Esophagus squamous epithelium (tissue), 5 donors: Measurements from ENCODE around the gene GMPS. TPM values are rescaled to one million over a fixed set of nuclear protein-coding genes. Genes with fewer than 3 reads are reported as not detected.

Experiments
- DNase-seq: peaks from one replicate; lab custom pipeline; 2025; lab: John Stamatoyannopoulos, UW
- H3K27ac ChIP-seq, 4 donors: fragments of 200-600 bp; sonication (generic); one replicate each; pipeline ENCODE4 v1.5.1; 2016 to 2019; ENCODE audit warnings: mild to moderate bottlenecking in 1 of 4
- H3K27me3 ChIP-seq, 4 donors: fragments of 200-600 bp; sonication (generic); 1 replicate in 3 of 4; 2 replicates in 1 of 4; pipeline versions ENCODE4 v1.5.1 to v1.6.0; 2017 to 2021; ENCODE audit warnings: antibody characterized with exemption in 1 of 4
- H3K36me3 ChIP-seq, 3 donors: fragments of 200-600 bp; sonication (generic); one replicate each; pipeline ENCODE4 v1.5.1; 2016 to 2019
- H3K4me1 ChIP-seq, 3 donors: fragments of 200-600 bp; sonication (generic); one replicate each; pipeline ENCODE4 v1.5.1; 2017 to 2019
- H3K4me3 ChIP-seq, 4 donors: fragments of 200-600 bp; sonication (generic); 1 replicate in 3 of 4; 2 replicates in 1 of 4; pipeline ENCODE4 v1.5.1; 2016 to 2019; ENCODE audit warnings: mild to moderate bottlenecking in 2 of 4, moderate library complexity in 1 of 4
- H3K9me3 ChIP-seq, 3 donors: fragments of 200-600 bp; sonication (generic); one replicate each; pipeline ENCODE4 v1.5.1; 2016 to 2019
- POLR2A ChIP-seq, 4 donors: fragments of 450-650 bp; IDR thresholded peaks; one replicate each; pipeline ENCODE4 v1.6.1; 2017; ENCODE audit warnings: antibody characterized with exemption in 4 of 4, mild to moderate bottlenecking in 4 of 4, moderate library complexity in 3 of 4
- WGBS, 2 donors: methylation state at CpG; one replicate each; pipeline ENCODE4 v1.1.5; 2018; 5-methylcytosine and 5-hydroxymethylcytosine counted together
- intact Hi-C: fragments of 100-400 bp; cut with DNase I; formaldehyde crosslinking; loops from one replicate; pipeline ENCODE4 v1.15.0; 2022
- total RNA-seq, 4 donors: library from RNA; depleted of rRNA; stranded (reverse); fragments of >200 nt; gene quantifications; one replicate each; pipeline ENCODE4 v1.1.0, GENCODE V29; 2016
- TF ChIP-seq, protein P1 (sequence below), 6 experiments: fragments of 450-650 bp in 4 of 6; fragments of 200-600 bp in 2 of 6; sonication (generic) in 2 of 6; IDR thresholded peaks; one replicate each; pipeline ENCODE4 v1.5.1; 2016 to 2019; ENCODE audit warnings: antibody characterized with exemption in 6 of 6, mild to moderate bottlenecking in 4 of 6, moderate library complexity in 4 of 6
- donor health status: DM: yes; HTN: yes; CAD: no.

GMPS gene
- total RNA-seq, 4 donors from 2014 or later: 14.3 to 47.9 (median 36.8) TPM

DNA sequence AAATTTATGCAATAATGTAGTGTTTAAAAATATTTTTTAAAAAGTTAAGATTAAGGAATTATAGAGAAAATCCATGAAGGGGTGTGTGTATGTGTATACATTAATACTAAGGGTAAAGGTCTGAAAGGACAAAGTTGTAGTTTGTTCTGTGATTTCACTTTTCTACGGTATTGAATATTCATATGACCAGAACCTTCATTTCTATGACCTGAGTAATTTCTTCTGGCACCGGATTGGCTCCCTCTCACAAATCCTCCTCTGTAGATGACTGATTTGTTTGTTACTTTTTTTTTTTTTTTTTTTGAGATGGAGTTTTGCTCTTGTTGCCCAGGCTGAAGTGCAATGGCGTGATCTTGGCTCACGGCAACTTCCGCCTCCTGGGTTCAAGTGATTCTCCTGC lies 20.9 kb downstream of the GMPS start:
- intact Hi-C loops: no loop called here
- Histone ChIP-seq H3K27me3 (no peaks in the 10 kb centered on the region), H3K9me3 (no peaks in the 10 kb centered on the region), H3K4me3 (no peak overlapping the region), H3K4me1 (peaks cover 0 to 25% (median 5%) of the 10 kb centered on the region in 3 donors), H3K36me3 (peaks cover 0 to 29% (median 0%) of the 10 kb centered on the region in 3 donors), H3K27ac (no peak overlapping the region)
- TF ChIP-seq, protein P1, sequence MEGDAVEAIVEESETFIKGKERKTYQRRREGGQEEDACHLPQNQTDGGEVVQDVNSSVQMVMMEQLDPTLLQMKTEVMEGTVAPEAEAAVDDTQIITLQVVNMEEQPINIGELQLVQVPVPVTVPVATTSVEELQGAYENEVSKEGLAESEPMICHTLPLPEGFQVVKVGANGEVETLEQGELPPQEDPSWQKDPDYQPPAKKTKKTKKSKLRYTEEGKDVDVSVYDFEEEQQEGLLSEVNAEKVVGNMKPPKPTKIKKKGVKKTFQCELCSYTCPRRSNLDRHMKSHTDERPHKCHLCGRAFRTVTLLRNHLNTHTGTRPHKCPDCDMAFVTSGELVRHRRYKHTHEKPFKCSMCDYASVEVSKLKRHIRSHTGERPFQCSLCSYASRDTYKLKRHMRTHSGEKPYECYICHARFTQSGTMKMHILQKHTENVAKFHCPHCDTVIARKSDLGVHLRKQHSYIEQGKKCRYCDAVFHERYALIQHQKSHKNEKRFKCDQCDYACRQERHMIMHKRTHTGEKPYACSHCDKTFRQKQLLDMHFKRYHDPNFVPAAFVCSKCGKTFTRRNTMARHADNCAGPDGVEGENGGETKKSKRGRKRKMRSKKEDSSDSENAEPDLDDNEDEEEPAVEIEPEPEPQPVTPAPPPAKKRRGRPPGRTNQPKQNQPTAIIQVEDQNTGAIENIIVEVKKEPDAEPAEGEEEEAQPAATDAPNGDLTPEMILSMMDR (IDR thresholded peaks at IDR 0.05): no peak
- no peak for TF ChIP-seq POLR2A (IDR thresholded peaks at IDR 0.05)
- no peak for DNase-seq
- WGBS, 2 donors: 91 to 95% methylated on average over 5 of the region's 5 CpGs

DNA sequence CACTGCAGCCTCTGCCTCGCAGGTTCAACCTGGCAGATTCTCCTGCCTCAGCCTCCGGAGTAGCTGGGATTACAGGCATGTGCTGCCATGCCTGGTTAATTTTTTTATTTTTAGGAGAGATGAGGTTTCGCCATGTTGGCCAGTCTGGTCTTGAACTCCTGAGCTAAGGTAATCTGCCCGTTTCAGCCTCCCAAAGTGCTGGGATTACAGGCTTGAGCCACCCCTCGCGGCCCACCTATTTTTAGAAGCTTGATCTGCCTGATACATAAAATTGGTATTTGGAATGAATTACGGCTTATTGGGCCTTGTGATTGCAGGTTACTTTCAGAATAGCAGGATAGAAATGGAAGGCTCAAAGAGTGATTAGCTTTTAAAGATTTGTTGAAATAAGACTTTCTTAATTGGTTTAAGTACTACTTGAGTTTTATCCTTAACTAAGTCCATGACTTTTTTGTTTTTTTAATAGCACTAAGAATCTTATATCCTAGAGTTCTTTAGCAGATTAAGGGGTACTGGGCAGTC lies 25.0 kb downstream of the GMPS start:
- TF ChIP-seq POLR2A (IDR thresholded peaks at IDR 0.05): no peak
- TF ChIP-seq, protein P1 (IDR thresholded peaks at IDR 0.05): no peak
- peaks cover 0 to 71% (median 0%) of the 10 kb centered on the region in 3 donors for H3K36me3 ChIP-seq
- 83 to 89% methylated on average over 4 to 5 of the region's 7 CpGs for WGBS, 2 donors
- H3K27ac ChIP-seq: no peak overlapping the region
- no peaks in the 10 kb centered on the region for H3K9me3 ChIP-seq
- intact Hi-C loops: no loop called here
- peaks cover 0 to 7% (median 0%) of the 10 kb centered on the region in 3 donors for H3K4me1 ChIP-seq
- no peak overlapping the region for H3K4me3 ChIP-seq
- no peaks in the 10 kb centered on the region for H3K27me3 ChIP-seq
- DNase-seq: no peak

- intact Hi-C loops: no loop called here
- 90 to 100% methylated on average over 1 of the region's 1 CpG for WGBS, 2 donors
- no peaks in the 10 kb centered on the region for H3K9me3 ChIP-seq
- peaks cover 0 to 79% (median 0%) of the 10 kb centered on the region in 3 donors for H3K36me3 ChIP-seq
- no peaks in the 10 kb centered on the region for H3K4me1 ChIP-seq
- no peak overlapping the region for H3K4me3 ChIP-seq
- H3K27ac ChIP-seq: no peak overlapping the region
- DNase-seq: no peak
- H3K27me3 ChIP-seq: no peaks in the 10 kb centered on the region
- TF ChIP-seq, protein P1 (IDR thresholded peaks at IDR 0.05): no peak
- no peak for TF ChIP-seq POLR2A (IDR thresholded peaks at IDR 0.05)
Observed at GRCh38 chr3:155906900-155907299, 36.5 kb downstream of the GMPS start.

- Histone ChIP-seq H3K36me3 (peaks cover 0 to 82% (median 0%) of the 10 kb centered on the region in 3 donors), H3K27me3 (no peaks in the 10 kb centered on the region), H3K27ac (no peak overlapping the region), H3K4me1 (no peaks in the 10 kb centered on the region), H3K9me3 (no peaks in the 10 kb centered on the region), H3K4me3 (no peak overlapping the region)
- TF ChIP-seq, protein P1 (IDR thresholded peaks at IDR 0.05): no peak
- TF ChIP-seq POLR2A (IDR thresholded peaks at IDR 0.05): no peak
- DNase-seq: no peak
- intact Hi-C loops: no loop called here
- WGBS, 2 donors: 68 to 86% methylated on average over 4 of the region's 4 CpGs
Observed at GRCh38 chr3:155908086-155908485, 37.6 kb downstream of the GMPS start.

DNA sequence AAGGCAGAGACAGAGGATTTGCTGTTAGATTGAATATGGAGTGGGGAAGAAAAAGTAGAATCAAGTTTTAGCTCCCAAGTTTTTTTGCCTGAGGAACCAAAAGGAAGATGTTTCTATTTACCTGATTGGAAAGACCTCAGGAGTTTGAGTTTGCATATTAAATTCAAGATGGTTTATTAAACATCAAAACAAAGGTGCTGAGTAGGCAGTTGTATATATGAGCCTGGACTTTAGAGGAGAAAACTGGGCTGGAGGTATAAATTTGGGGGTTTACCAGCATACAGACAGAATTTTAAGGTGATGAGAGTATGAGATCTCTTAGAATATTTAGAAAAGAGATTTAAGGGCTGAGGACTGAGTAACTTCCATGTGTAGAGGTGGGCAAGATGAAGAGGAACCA lies 38.2 kb downstream of the GMPS start:
- intact Hi-C loops: no loop called here
- H3K27me3 ChIP-seq: no peaks in the 10 kb centered on the region
- DNase-seq: no peak
- TF ChIP-seq, protein P1 (IDR thresholded peaks at IDR 0.05): no peak
- TF ChIP-seq POLR2A (IDR thresholded peaks at IDR 0.05): no peak
- no peak overlapping the region for H3K27ac ChIP-seq
- H3K36me3 ChIP-seq: peaks cover 0 to 88% (median 0%) of the 10 kb centered on the region in 3 donors
- no peaks in the 10 kb centered on the region for H3K9me3 ChIP-seq
- no peaks in the 10 kb centered on the region for H3K4me1 ChIP-seq
- H3K4me3 ChIP-seq: no peak overlapping the region
